HG03064 (cell line): ENCODE measurements around the gene POLR3C.
"Not testable (repeated sequence)": the region's sequence is repeated elsewhere in the genome, so short reads cannot be mapped to it uniquely, and the experiment has no call there.

Experiments used
- ATAC-seq: cut with Tn5 transposase; IDR thresholded peaks from one replicate; pipeline ENCODE4 v1.9.1; 2021; ENCODE audit warnings: low read depth; ENCODE audit not compliant: unreplicated experiment

POLR3C gene

GRCh38 chr1:145812977-145813810 is 10.8 kb upstream of the POLR3C start:
- ATAC-seq: not testable (repeated sequence)

- not testable (repeated sequence) for ATAC-seq
Observed at GRCh38 chr1:145818095-145818494, 5.9 kb upstream of the POLR3C start.

- ATAC-seq: not testable (repeated sequence)
Observed at GRCh38 chr1:145822779-145823331, 1.1 kb upstream of the POLR3C start.

GRCh38 chr1:145824499-145824842 is 471 bp downstream of the POLR3C start:
- no peak for ATAC-seq

- ATAC-seq: no peak
Observed at GRCh38 chr1:145826030-145826429, 2.0 kb downstream of the POLR3C start.

GRCh38 chr1:145827966-145828365 is 4.0 kb downstream of the POLR3C start:
- ATAC-seq: no peak

- ATAC-seq: no peak
Observed at GRCh38 chr1:145828367-145829026, 4.5 kb downstream of the POLR3C start.

- ATAC-seq: not testable (repeated sequence)
Observed at GRCh38 chr1:145830810-145831209, 6.8 kb downstream of the POLR3C start.

GRCh38 chr1:145837656-145838055 is 13.7 kb downstream of the POLR3C start:
- ATAC-seq: no peak

GRCh38 chr1:145843031-145843430 is 19.0 kb downstream of the POLR3C start:
- no peak for ATAC-seq

- peak; percentile 62 for ATAC-seq
Observed at GRCh38 chr1:145845144-145845513, 21.1 kb downstream of the POLR3C start.

- peak; percentile 60 for ATAC-seq
Observed at GRCh38 chr1:145845514-145846161, 21.6 kb downstream of the POLR3C start, which contains the start of gene NUDT17. TSS of gene NUDT17 (plus strand) at chr1:145845630. CDS start at chr1:145845641, 11 bp downstream.

GRCh38 chr1:145846201-145846612 is 22.2 kb downstream of the POLR3C start:
- no peak for ATAC-seq

- ATAC-seq: no peak
Observed at GRCh38 chr1:145847827-145848226, 23.8 kb downstream of the POLR3C start.

- ATAC-seq: no peak
Observed at GRCh38 chr1:145849356-145850160, 25.6 kb downstream of the POLR3C start.

- ATAC-seq: no peak
Observed at GRCh38 chr1:145855426-145855948, 31.5 kb downstream of the POLR3C start.

- ATAC-seq: no peak
Observed at GRCh38 chr1:145857170-145857569, 33.2 kb downstream of the POLR3C start.

GRCh38 chr1:145858238-145858900 is 34.4 kb downstream of the POLR3C start:
- ATAC-seq: peak; percentile 7

- ATAC-seq: peak; percentile 87
Observed at GRCh38 chr1:145858901-145859490, 35.0 kb downstream of the POLR3C start, which contains the start of gene PIAS3. TSS of gene PIAS3 (minus strand) at chr1:145859081. CDS start at chr1:145858990, 91 bp downstream.
